GM12872 (cell line): Measurements from ENCODE around the gene LRRC8B.

ENCODE experiments used
- TF ChIP-seq, protein P1 (sequence below): IDR thresholded peaks from 3 replicates; pipeline ENCODE4 v1.5.1; 2011; ENCODE audit warnings: low read depth, mild to moderate bottlenecking, low read length, moderate library complexity; ENCODE audit not compliant: insufficient read depth

LRRC8B gene

DNA sequence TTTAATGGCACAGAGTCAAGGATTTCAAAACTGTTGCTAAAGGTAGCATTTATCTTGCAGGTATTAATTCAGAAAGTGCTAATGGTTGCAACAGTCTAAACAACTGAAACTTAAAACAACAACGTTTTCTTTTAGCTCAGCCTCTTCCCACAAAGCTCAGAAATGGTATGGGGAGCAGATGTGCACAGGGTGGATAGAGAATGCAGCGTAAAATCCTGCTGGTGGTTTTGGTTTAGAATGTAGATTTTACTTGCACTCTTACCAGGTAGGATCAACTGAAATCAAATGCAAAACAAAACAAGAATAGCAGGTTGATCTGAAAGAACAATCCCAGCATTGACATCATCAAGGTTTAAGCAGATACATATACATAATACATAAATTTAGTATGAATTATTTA, 104.5 kb downstream of the LRRC8B start:
- TF ChIP-seq, protein P1, sequence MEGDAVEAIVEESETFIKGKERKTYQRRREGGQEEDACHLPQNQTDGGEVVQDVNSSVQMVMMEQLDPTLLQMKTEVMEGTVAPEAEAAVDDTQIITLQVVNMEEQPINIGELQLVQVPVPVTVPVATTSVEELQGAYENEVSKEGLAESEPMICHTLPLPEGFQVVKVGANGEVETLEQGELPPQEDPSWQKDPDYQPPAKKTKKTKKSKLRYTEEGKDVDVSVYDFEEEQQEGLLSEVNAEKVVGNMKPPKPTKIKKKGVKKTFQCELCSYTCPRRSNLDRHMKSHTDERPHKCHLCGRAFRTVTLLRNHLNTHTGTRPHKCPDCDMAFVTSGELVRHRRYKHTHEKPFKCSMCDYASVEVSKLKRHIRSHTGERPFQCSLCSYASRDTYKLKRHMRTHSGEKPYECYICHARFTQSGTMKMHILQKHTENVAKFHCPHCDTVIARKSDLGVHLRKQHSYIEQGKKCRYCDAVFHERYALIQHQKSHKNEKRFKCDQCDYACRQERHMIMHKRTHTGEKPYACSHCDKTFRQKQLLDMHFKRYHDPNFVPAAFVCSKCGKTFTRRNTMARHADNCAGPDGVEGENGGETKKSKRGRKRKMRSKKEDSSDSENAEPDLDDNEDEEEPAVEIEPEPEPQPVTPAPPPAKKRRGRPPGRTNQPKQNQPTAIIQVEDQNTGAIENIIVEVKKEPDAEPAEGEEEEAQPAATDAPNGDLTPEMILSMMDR = no peak

GRCh38 chr1:89630048-89630447, 105.4 kb downstream of the LRRC8B start:
- TF ChIP-seq, protein P1 = 0 out of 3 replicates have a peak, but pooled peaks have one; percentile 5

- TF ChIP-seq, protein P1 = no peak
Measured at GRCh38 chr1:89631816-89632656, 107.4 kb downstream of the LRRC8B start.

DNA sequence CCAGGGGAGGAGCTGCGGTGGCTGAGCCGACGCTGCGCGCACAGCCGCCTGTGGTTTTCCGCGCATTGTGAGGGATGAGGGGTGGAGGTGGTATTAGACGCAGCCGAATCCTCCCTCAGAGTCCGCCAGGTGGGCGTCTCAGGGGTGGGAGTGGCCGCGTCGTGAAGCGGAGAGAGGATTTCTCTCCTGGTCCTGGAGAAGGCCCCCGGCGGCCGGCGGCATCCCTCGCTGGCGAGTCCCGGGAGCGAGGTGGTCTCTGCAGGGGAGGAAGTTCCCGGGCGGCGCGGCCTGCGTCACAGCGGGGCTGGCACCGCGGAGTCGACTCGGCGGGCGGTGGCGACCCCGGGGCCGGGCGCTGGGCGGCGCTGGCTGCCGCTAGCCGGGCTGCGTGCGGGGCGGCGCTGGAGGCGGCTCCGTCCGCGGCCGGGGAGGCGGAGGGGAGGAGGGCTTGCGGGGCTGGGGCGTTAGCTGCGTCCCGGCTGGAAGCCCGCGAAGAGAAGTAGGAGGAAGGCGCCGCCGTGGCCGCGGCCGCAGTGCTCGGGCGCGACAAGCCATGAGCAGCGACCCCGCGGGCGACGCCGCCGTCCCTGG, 108.1 kb downstream of the LRRC8B start, which contains the start of gene LRRC8C:
LRRC8C (plus strand) TSS at position 464 of the 591 bp plus-strand sequence. CDS start 53,354 bp downstream, outside the sequence.
- TF ChIP-seq, protein P1 = peak; percentile 53; the same call in 2 of the 3 replicates

- TF ChIP-seq, protein P1 = no peak
Measured at GRCh38 chr1:89633248-89633799, 108.7 kb downstream of the LRRC8B start.

- TF ChIP-seq, protein P1 = no peak
Measured at GRCh38 chr1:89633800-89634625, 109.4 kb downstream of the LRRC8B start.
